Measurements from ENCODE around the gene HIGD2A. TPM values are rescaled to one million over a fixed set of nuclear protein-coding genes. Genes with fewer than 3 reads are reported as not detected.

Gene HIGD2A
- total and polyA plus RNA-seq, 2 of the 13 experiments (the other 11 are each of a cell fraction or from before 2014, with no cell fraction given) = 89.2 to 146 TPM

DNA sequence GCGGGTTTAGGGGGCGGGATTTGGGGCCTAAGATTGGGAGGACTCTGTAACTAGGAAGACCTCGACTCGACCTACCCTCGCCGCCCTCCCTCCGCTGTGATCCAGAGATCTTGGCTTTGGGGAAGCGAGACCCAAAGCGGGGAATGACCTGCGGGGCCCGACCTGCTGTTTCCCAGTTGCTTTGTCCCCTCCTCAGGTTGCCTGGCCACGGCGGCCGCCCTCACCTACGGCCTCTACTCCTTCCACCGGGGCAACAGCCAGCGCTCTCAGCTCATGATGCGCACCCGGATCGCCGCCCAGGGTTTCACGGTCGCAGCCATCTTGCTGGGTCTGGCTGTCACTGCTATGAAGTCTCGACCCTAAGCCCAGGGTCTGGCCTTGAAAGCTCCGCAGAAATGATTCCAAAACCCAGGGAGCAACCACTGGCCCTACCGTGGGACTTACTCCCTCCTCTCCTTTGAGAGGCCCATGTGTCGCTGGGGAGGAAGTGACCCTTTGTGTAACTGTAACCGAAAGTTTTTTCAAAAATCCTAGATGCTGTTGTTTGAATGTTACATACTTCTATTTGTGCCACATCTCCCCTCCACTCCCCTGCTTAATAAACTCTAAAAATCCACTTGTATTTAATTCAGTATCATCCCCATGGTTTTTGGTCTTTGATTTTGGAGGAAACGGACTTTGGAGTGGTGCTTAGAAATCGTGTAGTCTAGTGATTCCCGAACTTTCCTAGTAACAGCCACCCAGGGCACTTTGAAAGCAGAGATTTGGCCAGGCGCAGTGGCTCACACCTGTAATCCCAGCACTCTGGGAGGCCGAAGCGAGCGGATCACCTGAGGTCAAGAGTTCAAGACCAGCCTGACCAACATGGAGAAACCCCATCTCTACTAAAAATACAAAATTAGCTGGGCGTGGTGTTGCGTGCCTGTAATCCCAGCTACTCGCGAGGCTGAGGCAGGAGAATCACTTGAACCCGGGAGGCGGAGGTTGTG is 878 bp downstream of the HIGD2A start (continued):
- TF ChIP-seq, protein P1, sequence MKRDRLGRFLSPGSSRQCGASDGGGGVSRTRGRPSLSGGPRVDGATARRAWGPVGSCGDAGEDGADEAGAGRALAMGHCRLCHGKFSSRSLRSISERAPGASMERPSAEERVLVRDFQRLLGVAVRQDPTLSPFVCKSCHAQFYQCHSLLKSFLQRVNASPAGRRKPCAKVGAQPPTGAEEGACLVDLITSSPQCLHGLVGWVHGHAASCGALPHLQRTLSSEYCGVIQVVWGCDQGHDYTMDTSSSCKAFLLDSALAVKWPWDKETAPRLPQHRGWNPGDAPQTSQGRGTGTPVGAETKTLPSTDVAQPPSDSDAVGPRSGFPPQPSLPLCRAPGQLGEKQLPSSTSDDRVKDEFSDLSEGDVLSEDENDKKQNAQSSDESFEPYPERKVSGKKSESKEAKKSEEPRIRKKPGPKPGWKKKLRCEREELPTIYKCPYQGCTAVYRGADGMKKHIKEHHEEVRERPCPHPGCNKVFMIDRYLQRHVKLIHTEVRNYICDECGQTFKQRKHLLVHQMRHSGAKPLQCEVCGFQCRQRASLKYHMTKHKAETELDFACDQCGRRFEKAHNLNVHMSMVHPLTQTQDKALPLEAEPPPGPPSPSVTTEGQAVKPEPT (CRISPR knock-in tag; IDR thresholded peaks at IDR 0.05; ENCODE audit: low read depth) = no peak
- TF ChIP-seq, protein P2, sequence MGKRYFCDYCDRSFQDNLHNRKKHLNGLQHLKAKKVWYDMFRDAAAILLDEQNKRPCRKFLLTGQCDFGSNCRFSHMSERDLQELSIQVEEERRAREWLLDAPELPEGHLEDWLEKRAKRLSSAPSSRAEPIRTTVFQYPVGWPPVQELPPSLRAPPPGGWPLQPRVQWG (CRISPR knock-in tag; IDR thresholded peaks at IDR 0.05; ENCODE audit: borderline replicate concordance, low read depth) = no peak
- TF ChIP-seq ZFYVE20 (CRISPR knock-in tag; IDR thresholded peaks at IDR 0.05; ENCODE audit: borderline replicate concordance, low read depth) = no peak
- TF ChIP-seq ZFAT (CRISPR knock-in tag; conservative IDR thresholded peaks at IDR 0.05) = no peak
- TF ChIP-seq, protein P3, sequence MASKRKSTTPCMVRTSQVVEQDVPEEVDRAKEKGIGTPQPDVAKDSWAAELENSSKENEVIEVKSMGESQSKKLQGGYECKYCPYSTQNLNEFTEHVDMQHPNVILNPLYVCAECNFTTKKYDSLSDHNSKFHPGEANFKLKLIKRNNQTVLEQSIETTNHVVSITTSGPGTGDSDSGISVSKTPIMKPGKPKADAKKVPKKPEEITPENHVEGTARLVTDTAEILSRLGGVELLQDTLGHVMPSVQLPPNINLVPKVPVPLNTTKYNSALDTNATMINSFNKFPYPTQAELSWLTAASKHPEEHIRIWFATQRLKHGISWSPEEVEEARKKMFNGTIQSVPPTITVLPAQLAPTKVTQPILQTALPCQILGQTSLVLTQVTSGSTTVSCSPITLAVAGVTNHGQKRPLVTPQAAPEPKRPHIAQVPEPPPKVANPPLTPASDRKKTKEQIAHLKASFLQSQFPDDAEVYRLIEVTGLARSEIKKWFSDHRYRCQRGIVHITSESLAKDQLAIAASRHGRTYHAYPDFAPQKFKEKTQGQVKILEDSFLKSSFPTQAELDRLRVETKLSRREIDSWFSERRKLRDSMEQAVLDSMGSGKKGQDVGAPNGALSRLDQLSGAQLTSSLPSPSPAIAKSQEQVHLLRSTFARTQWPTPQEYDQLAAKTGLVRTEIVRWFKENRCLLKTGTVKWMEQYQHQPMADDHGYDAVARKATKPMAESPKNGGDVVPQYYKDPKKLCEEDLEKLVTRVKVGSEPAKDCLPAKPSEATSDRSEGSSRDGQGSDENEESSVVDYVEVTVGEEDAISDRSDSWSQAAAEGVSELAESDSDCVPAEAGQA (IDR thresholded peaks at IDR 0.05; ENCODE audit: low read depth) = no peak
- TF ChIP-seq, protein P3 (CRISPR knock-in tag; IDR thresholded peaks at IDR 0.05; ENCODE audit: borderline replicate concordance) = no peak
- TF ChIP-seq GTF3A (CRISPR knock-in tag; conservative IDR thresholded peaks at IDR 0.05) = no peak
- TF ChIP-seq, protein P4, sequence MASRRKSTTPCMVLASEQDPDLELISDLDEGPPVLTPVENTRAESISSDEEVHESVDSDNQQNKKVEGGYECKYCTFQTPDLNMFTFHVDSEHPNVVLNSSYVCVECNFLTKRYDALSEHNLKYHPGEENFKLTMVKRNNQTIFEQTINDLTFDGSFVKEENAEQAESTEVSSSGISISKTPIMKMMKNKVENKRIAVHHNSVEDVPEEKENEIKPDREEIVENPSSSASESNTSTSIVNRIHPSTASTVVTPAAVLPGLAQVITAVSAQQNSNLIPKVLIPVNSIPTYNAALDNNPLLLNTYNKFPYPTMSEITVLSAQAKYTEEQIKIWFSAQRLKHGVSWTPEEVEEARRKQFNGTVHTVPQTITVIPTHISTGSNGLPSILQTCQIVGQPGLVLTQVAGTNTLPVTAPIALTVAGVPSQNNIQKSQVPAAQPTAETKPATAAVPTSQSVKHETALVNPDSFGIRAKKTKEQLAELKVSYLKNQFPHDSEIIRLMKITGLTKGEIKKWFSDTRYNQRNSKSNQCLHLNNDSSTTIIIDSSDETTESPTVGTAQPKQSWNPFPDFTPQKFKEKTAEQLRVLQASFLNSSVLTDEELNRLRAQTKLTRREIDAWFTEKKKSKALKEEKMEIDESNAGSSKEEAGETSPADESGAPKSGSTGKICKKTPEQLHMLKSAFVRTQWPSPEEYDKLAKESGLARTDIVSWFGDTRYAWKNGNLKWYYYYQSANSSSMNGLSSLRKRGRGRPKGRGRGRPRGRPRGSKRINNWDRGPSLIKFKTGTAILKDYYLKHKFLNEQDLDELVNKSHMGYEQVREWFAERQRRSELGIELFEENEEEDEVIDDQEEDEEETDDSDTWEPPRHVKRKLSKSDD (CRISPR knock-in tag; IDR thresholded peaks at IDR 0.05; ENCODE audit: low read depth) = 0 out of 2 replicates have a peak, but pooled peaks have one; percentile 12
- peak; percentile 63; the same call in 1 of the 2 replicates for TF ChIP-seq MYNN (CRISPR knock-in tag; IDR thresholded peaks at IDR 0.05; ENCODE audit: low read depth)
- TF ChIP-seq ZNF274 (CRISPR knock-in tag; IDR thresholded peaks at IDR 0.05) = no peak
- no peak for TF ChIP-seq ZNF746 (CRISPR knock-in tag; IDR thresholded peaks at IDR 0.05)
- no peak for TF ChIP-seq SRSF4 (IDR thresholded peaks at IDR 0.05; ENCODE audit: low read depth, low read length, poor library complexity, severe bottlenecking)
- TF ChIP-seq LCORL (IDR thresholded peaks at IDR 0.05) = no peak
- TF ChIP-seq LCORL (CRISPR knock-in tag; IDR thresholded peaks at IDR 0.05) = no peak
- peak; percentile 5; the same call in 1 of the 2 replicates for TF ChIP-seq RARA (CRISPR knock-in tag; IDR thresholded peaks at IDR 0.05)
- TF ChIP-seq ZSCAN20 (CRISPR knock-in tag; IDR thresholded peaks at IDR 0.05; ENCODE audit: borderline replicate concordance) = no peak
- TF ChIP-seq MTF2 (CRISPR knock-in tag; IDR thresholded peaks at IDR 0.05; ENCODE audit: borderline replicate concordance) = no peak

Data from HepG2 (cell line).